Endodermal cell (in vitro differentiated cells): Measurements from ENCODE around the gene VPS13A. TPM values are rescaled to one million over a fixed set of nuclear protein-coding genes. Genes with fewer than 3 reads are reported as not detected.

ENCODE experiments used
- DNase-seq: peaks from one replicate; pipeline ENCODE4 v3.0.0-alpha.2; 2017
- H3K27ac ChIP-seq: 2 replicates; pipeline ENCODE4 v1.5.1; 2013; ENCODE audit warnings: mild to moderate bottlenecking, low read depth, low read length, moderate library complexity
- H3K27me3 ChIP-seq: 2 replicates; pipeline ENCODE4 v1.6.1; 2013; ENCODE audit warnings: mild to moderate bottlenecking, low read length, moderate library complexity; ENCODE audit not compliant: insufficient read depth, control insufficient read depth, poor library complexity, severe bottlenecking
- H3K36me3 ChIP-seq: 2 replicates; pipeline ENCODE4 v1.7.0; 2013; ENCODE audit warnings: mild to moderate bottlenecking, low read length, moderate library complexity; ENCODE audit not compliant: control insufficient read depth, insufficient read depth
- H3K4me1 ChIP-seq: one replicate; pipeline ENCODE4 v1.7.0; 2013; ENCODE audit warnings: low read length; ENCODE audit not compliant: control insufficient read depth, insufficient read depth
- H3K4me3 ChIP-seq: 2 replicates; pipeline ENCODE4 v1.5.1; 2013; ENCODE audit warnings: mild to moderate bottlenecking, low read length, moderate library complexity
- H3K9ac ChIP-seq: 2 replicates; pipeline ENCODE4 v1.6.1; 2013; ENCODE audit warnings: mild to moderate bottlenecking, low read length, moderate library complexity; ENCODE audit not compliant: poor library complexity, severe bottlenecking; ENCODE audit errors: extremely low read depth
- H3K9me3 ChIP-seq: 2 replicates; pipeline ENCODE4 v1.6.1; 2013; ENCODE audit warnings: mild to moderate bottlenecking, low read length, moderate library complexity; ENCODE audit not compliant: control insufficient read depth
- H3K27ac Mint-ChIP-seq: 2 replicates; pipeline ENCODE4 v1.8.0; 2020; ENCODE audit warnings: mixed read lengths
- H3K27me3 Mint-ChIP-seq: 2 replicates; pipeline ENCODE4 v1.8.0; 2021; ENCODE audit warnings: mild to moderate bottlenecking, mixed read lengths; ENCODE audit not compliant: insufficient read depth
- H3K36me3 Mint-ChIP-seq: 2 replicates; pipeline ENCODE4 v1.8.0; 2020; ENCODE audit warnings: low read depth, mixed read lengths
- H3K4me1 Mint-ChIP-seq: 2 replicates; pipeline ENCODE4 v1.8.0; 2020; ENCODE audit warnings: mixed read lengths
- H3K4me3 Mint-ChIP-seq: 2 replicates; pipeline ENCODE4 v1.8.0; 2020; ENCODE audit warnings: mild to moderate bottlenecking, moderate library complexity, mixed read lengths
- H3K9me3 Mint-ChIP-seq: 2 replicates; pipeline ENCODE4 v1.8.0; 2020; ENCODE audit warnings: mild to moderate bottlenecking, mixed read lengths
- WGBS, 2 experiments: methylation state at CpG; one replicate each; pipeline versions ENCODE4 v1.1.5 to v1.1.7; 2013; ENCODE audit warnings: missing lambda C conversion rate in 2 of 2, mixed read lengths in 1 of 2; ENCODE audit not compliant: insufficient coverage in 1 of 2, insufficient read length in 1 of 2; 5-methylcytosine and 5-hydroxymethylcytosine counted together
- total RNA-seq, 2 donors: library from RNA; stranded (reverse); fragmentation: NEBNext Ultra II Directional in 1 of 2; extraction: Animal tissue kit (Norgen Biotek cat#: 25700) in 1 of 2; gene quantifications; 2 replicates in 1 of 2; 3 replicates in 1 of 2; pipeline ENCODE4 v1.2.1, GENCODE V29; 2021
- TF ChIP-seq, protein P1 (sequence below): fragments of 200-600 bp; sonication (generic); conservative IDR thresholded peaks from 2 replicates; pipeline ENCODE4 v1.5.0; 2021; ENCODE audit warnings: antibody characterized with exemption, mild to moderate bottlenecking

VPS13A gene
- total RNA-seq, 2 donors from 2014 or later = 37.2 to 41.6 TPM

GRCh38 chr9:77163884-77164283 is 13.4 kb upstream of the VPS13A start:
- Histone ChIP-seq H3K27me3 (no peaks in the 10 kb centered on the region), H3K4me3 (no peak overlapping the region), H3K4me1 (no peaks in the 10 kb centered on the region), H3K9me3 (no peaks in the 10 kb centered on the region), H3K27ac (no peak overlapping the region), H3K9ac (no peak overlapping the region), H3K36me3 (no peaks in the 10 kb centered on the region)
- TF ChIP-seq, protein P1, sequence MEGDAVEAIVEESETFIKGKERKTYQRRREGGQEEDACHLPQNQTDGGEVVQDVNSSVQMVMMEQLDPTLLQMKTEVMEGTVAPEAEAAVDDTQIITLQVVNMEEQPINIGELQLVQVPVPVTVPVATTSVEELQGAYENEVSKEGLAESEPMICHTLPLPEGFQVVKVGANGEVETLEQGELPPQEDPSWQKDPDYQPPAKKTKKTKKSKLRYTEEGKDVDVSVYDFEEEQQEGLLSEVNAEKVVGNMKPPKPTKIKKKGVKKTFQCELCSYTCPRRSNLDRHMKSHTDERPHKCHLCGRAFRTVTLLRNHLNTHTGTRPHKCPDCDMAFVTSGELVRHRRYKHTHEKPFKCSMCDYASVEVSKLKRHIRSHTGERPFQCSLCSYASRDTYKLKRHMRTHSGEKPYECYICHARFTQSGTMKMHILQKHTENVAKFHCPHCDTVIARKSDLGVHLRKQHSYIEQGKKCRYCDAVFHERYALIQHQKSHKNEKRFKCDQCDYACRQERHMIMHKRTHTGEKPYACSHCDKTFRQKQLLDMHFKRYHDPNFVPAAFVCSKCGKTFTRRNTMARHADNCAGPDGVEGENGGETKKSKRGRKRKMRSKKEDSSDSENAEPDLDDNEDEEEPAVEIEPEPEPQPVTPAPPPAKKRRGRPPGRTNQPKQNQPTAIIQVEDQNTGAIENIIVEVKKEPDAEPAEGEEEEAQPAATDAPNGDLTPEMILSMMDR = no peak
- WGBS, 2 experiments = 99 to 100% methylated on average over 2 to 4 of the region's 4 CpGs
- Mint-ChIP-seq H3K4me3 (no peak overlapping the region), H3K9me3 (peaks cover 2% of the 10 kb centered on the region), H3K4me1 (no peaks in the 10 kb centered on the region), H3K27ac (no peak overlapping the region), H3K36me3 (no peaks in the 10 kb centered on the region), H3K27me3 (no peaks in the 10 kb centered on the region)
- no peak for DNase-seq

DNA sequence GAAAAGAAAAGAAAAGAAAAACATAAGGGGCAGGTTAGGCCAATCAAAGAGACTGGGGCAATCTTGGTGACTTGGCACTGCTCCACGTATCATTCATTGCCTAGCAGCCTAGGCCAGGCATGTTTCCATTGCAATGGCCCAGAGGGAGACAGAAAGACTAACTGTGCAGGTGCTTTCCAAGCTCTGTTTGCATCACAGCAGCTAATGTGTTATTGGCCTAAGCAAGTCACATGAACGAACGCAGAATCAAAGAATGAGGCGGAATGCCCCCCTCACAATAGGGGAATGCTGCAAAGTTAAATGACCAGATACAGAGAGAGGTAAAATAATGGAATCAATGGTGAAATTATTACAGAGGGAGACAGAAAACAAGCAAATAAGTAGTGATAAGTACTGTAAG is 11.1 kb upstream of the VPS13A start:
- Histone ChIP-seq H3K27ac (no peak overlapping the region), H3K4me3 (no peak overlapping the region), H3K9me3 (no peaks in the 10 kb centered on the region), H3K36me3 (no peaks in the 10 kb centered on the region), H3K27me3 (no peaks in the 10 kb centered on the region), H3K9ac (no peak overlapping the region), H3K4me1 (no peaks in the 10 kb centered on the region)
- DNase-seq = no peak
- 85 to 91% methylated on average over 4 of the region's 4 CpGs for WGBS, 2 experiments
- Mint-ChIP-seq H3K27ac (no peak overlapping the region), H3K36me3 (no peaks in the 10 kb centered on the region), H3K27me3 (no peaks in the 10 kb centered on the region), H3K4me1 (no peaks in the 10 kb centered on the region), H3K9me3 (peaks cover 2% of the 10 kb centered on the region), H3K4me3 (no peak overlapping the region)
- TF ChIP-seq, protein P1 = no peak

DNA sequence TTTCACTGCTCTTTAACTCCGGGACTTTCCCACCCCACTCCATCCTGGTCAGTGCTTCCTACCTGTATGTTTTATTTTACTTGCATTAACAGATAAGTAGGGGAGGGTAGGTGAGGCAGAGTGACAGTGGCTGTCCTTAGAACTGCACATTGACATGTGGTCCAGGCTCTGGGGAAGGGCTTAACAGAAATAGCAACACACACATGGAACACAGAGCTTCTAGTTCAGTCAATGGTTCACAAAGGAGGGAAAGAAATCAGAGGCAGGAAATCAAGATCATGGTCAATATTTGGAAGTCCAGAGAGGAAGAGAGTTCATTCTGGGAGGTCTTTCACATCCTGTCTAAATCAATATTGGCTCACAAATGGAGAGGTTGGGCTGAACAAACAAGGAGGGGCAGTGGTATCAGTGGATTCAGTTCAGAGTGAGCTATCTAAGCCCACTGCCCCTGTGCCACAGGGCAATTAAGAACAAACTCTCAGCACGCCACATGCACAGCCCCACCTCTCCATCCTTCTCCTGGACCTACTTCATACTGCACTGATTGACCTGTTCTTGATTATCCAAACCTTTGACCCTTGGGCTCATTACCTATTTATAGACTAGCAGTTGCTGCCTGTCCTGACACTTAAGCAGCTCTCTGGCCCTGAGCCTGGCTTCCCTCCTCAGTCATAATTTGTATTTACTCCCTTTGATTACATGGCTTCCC is 6.2 kb upstream of the VPS13A start:
- Histone ChIP-seq H3K9me3 (no peaks in the 10 kb centered on the region), H3K36me3 (no peaks in the 10 kb centered on the region), H3K4me1 (no peaks in the 10 kb centered on the region), H3K27me3 (no peaks in the 10 kb centered on the region), H3K9ac (no peak overlapping the region), H3K4me3 (no peak overlapping the region), H3K27ac (no peak overlapping the region)
- Mint-ChIP-seq H3K27ac (no peak overlapping the region), H3K9me3 (no peaks in the 10 kb centered on the region), H3K4me3 (no peak overlapping the region), H3K27me3 (peaks cover 2% of the 10 kb centered on the region), H3K4me1 (peaks cover 5% of the 10 kb centered on the region), H3K36me3 (no peaks in the 10 kb centered on the region)
- no peak for DNase-seq
- TF ChIP-seq, protein P1 = no peak
- 80 to 87% methylated on average over 1 to 2 of the region's 2 CpGs for WGBS, 2 experiments
